ENCODE measurements around the gene CIRBP. TPM values are rescaled to one million over a fixed set of nuclear protein-coding genes. Genes with fewer than 3 reads are reported as not detected.

The CIRBP gene
- total RNA-seq, 1 experiment from 2014 or later, result 331 TPM

- H3K4me1 Mint-ChIP-seq (ENCODE audit: low read depth, unreplicated experiment), result peaks cover 18% of the 10 kb centered on the region
- BruUV-seq (replicated peaks), result TSS peak; percentile 43
- peak overlapping the region; percentile 83 for H3K4me3 Mint-ChIP-seq (ENCODE audit: unreplicated experiment)
- H3K9me3 ChIP-seq, result no peaks in the 10 kb centered on the region
- H3K9me3 Mint-ChIP-seq (ENCODE audit: unreplicated experiment), result no peaks in the 10 kb centered on the region
- intact Hi-C loops (cut with micrococcal nuclease; ENCODE audit: unreplicated experiment), result no loop called here
- H3K27me3 Mint-ChIP-seq (ENCODE audit: insufficient read depth, unreplicated experiment), result no peaks in the 10 kb centered on the region
- peaks cover 31% of the 10 kb centered on the region for H3K4me1 ChIP-seq
- ChIA-PET POLR2A (interaction anchor here (0.7 kb wide), 1 partner anchor 90 kb away, joined by 3 read pairs; no protein-coding TSS in a partner anchor), CTCF (interaction anchor here (0.5 to 1.4 kb wide), 3 partner anchors 15 to 70 kb away, joined by 3 to 11 read pairs (median 3); no protein-coding TSS in a partner anchor)
- H3K36me3 ChIP-seq (ENCODE audit: control insufficient read depth, insufficient read depth, low read length), result peaks cover 2% of the 10 kb centered on the region; the same call in 1 of the 2 replicates
- H3K36me3 Mint-ChIP-seq (ENCODE audit: insufficient read depth, unreplicated experiment), result peaks cover 83% of the 10 kb centered on the region
- no peaks in the 10 kb centered on the region for H3K27me3 ChIP-seq (replicated peaks; ENCODE audit: control insufficient read depth, insufficient read depth, low read length)
- no peak for DNase-seq
- TF ChIP-seq CTCF (IDR thresholded peaks at IDR 0.05; ENCODE audit: insufficient read depth in 1 of 2, low read depth in 1 of 2, low read length in 1 of 2, severe bottlenecking in 1 of 2, unreplicated experiment in 1 of 2), result no peak
- H3K27ac Mint-ChIP-seq (ENCODE audit: unreplicated experiment), result peak overlapping the region; percentile 91
- no peak overlapping the region for H3K4me3 ChIP-seq (ENCODE audit: low read depth, low read length)
Observed at GRCh38 chr19:1273263-1274041, 4.3 kb downstream of the CIRBP start.

GRCh38 chr19:1274081-1274851 is 5.1 kb downstream of the CIRBP start:
- Histone ChIP-seq H3K4me3 (ENCODE audit: low read depth, low read length) (no peak overlapping the region), H3K4me1 (peaks cover 27% of the 10 kb centered on the region), H3K9me3 (no peaks in the 10 kb centered on the region), H3K27me3 (replicated peaks; ENCODE audit: control insufficient read depth, insufficient read depth, low read length) (no peaks in the 10 kb centered on the region), H3K36me3 (ENCODE audit: control insufficient read depth, insufficient read depth, low read length) (peaks cover 4% of the 10 kb centered on the region; the same call in 1 of the 2 replicates)
- Mint-ChIP-seq H3K4me3 (ENCODE audit: unreplicated experiment) (peak overlapping the region; percentile 83), H3K9me3 (ENCODE audit: unreplicated experiment) (no peaks in the 10 kb centered on the region), H3K36me3 (ENCODE audit: insufficient read depth, unreplicated experiment) (peaks cover 84% of the 10 kb centered on the region), H3K4me1 (ENCODE audit: low read depth, unreplicated experiment) (peaks cover 13% of the 10 kb centered on the region), H3K27me3 (ENCODE audit: insufficient read depth, unreplicated experiment) (no peaks in the 10 kb centered on the region), H3K27ac (ENCODE audit: unreplicated experiment) (peak overlapping the region; percentile 91)
- no peak for DNase-seq
- intact Hi-C loops (cut with micrococcal nuclease; ENCODE audit: unreplicated experiment), result no loop called here
- ChIA-PET POLR2A (interaction anchor here (0.7 kb wide), 1 partner anchor 90 kb away, joined by 3 read pairs; no protein-coding TSS in a partner anchor), CTCF (interaction anchor here (0.5 to 1.4 kb wide), 3 partner anchors 16 to 71 kb away, joined by 3 to 11 read pairs (median 3); no protein-coding TSS in a partner anchor)
- TF ChIP-seq CTCF (IDR thresholded peaks at IDR 0.05; ENCODE audit: insufficient read depth in 1 of 2, low read depth in 1 of 2, low read length in 1 of 2, severe bottlenecking in 1 of 2, unreplicated experiment in 1 of 2), result no peak
- BruUV-seq (replicated peaks), result no TSS peak

- no peak for TF ChIP-seq CTCF (IDR thresholded peaks at IDR 0.05; ENCODE audit: insufficient read depth in 1 of 2, low read depth in 1 of 2, low read length in 1 of 2, severe bottlenecking in 1 of 2, unreplicated experiment in 1 of 2)
- Mint-ChIP-seq H3K4me1 (ENCODE audit: low read depth, unreplicated experiment) (peaks cover 16% of the 10 kb centered on the region), H3K27ac (ENCODE audit: unreplicated experiment) (peak overlapping the region; percentile 91), H3K36me3 (ENCODE audit: insufficient read depth, unreplicated experiment) (peaks cover 84% of the 10 kb centered on the region), H3K27me3 (ENCODE audit: insufficient read depth, unreplicated experiment) (no peaks in the 10 kb centered on the region), H3K9me3 (ENCODE audit: unreplicated experiment) (no peaks in the 10 kb centered on the region), H3K4me3 (ENCODE audit: unreplicated experiment) (peak overlapping the region; percentile 83)
- peaks cover 27% of the 10 kb centered on the region for H3K4me1 ChIP-seq
- H3K27me3 ChIP-seq (replicated peaks; ENCODE audit: control insufficient read depth, insufficient read depth, low read length), result no peaks in the 10 kb centered on the region
- no peak for DNase-seq
- no peaks in the 10 kb centered on the region for H3K9me3 ChIP-seq
- BruUV-seq (replicated peaks), result no TSS peak
- ChIA-PET CTCF (interaction anchor here (0.6 to 1.0 kb wide), 2 partner anchors 8 to 30 kb away, joined by 5 to 9 read pairs; no protein-coding TSS in a partner anchor), POLR2A (interaction anchor here (0.5 to 1.0 kb wide), 7 partner anchors 9 to 489 kb away, joined by 3 to 9 read pairs (median 3); a partner anchor contains a TSS)
- H3K36me3 ChIP-seq (ENCODE audit: control insufficient read depth, insufficient read depth, low read length), result peaks cover 5% of the 10 kb centered on the region; the same call in 1 of the 2 replicates
- intact Hi-C loops (cut with micrococcal nuclease; ENCODE audit: unreplicated experiment), result loop anchor here (5.0 kb wide), 1 partner anchor 42 kb away; no protein-coding TSS in a partner anchor
- peak overlapping the region; percentile 86 for H3K4me3 ChIP-seq (ENCODE audit: low read depth, low read length)
Observed at GRCh38 chr19:1274852-1275259, 5.7 kb downstream of the CIRBP start.
